PC-3 (cell line): ENCODE data around the gene CCDC192. TPM values are rescaled to one million over a fixed set of nuclear protein-coding genes. Genes with fewer than 3 reads are reported as not detected.
A peak's percentile ranks its signal among the peaks of the same experiment; 100 is the strongest.

Experiments
- ATAC-seq: fragments of 200-7000 bp; cut with Tn5 transposase; 2 replicates; pipeline ENCODE4 v1.9.1; 2020; ENCODE audit warnings: mild to moderate bottlenecking, moderate library complexity
- BruUV-seq: library from RNA; stranded (reverse); fragments of 400-500 nt; replicated peaks from 2 replicates; lab custom pipeline; 2021; lab: Mats Ljungman, UMichigan
- CTCF ChIA-PET: fragments of 300-600 bp; sonication (Branson Sonifier 250); formaldehyde crosslinking; loops from one replicate; lab custom pipeline; 2022; ENCODE audit warnings: antibody characterized with exemption; lab: Charles Lee
- POLR2A ChIA-PET: fragments of 300-600 bp; sonication (Branson Sonifier 250); formaldehyde crosslinking; loops from one replicate; lab custom pipeline; 2022; ENCODE audit warnings: antibody characterized with exemption; ENCODE audit not compliant: unreplicated experiment; lab: Charles Lee
- DNase-seq: peaks from one replicate; pipeline ENCODE4 v3.0.0-alpha.2; 2015
- H2AFZ ChIP-seq: fragments of 300-600 bp; sonication (generic); 2 replicates; pipeline ENCODE4 v1.6.0; 2016; ENCODE audit warnings: antibody characterized with exemption, low read length
- H3F3A ChIP-seq: fragments of 300-600 bp; sonication (generic); one replicate; pipeline ENCODE4 v1.6.0; 2017; ENCODE audit warnings: antibody characterized with exemption, low read length, control low read depth, mild to moderate bottlenecking; ENCODE audit not compliant: unreplicated experiment
- H3K27ac ChIP-seq: fragments of 300-600 bp; sonication (generic); 2 replicates; pipeline ENCODE4 v1.5.1; 2016; ENCODE audit warnings: mild to moderate bottlenecking, low read length
- H3K27me3 ChIP-seq: fragments of 300-600 bp; sonication (generic); 2 replicates; pipeline ENCODE4 v1.6.1; 2016; ENCODE audit warnings: low read length, mixed read lengths
- H3K36me3 ChIP-seq: fragments of 300-600 bp; sonication (generic); 2 replicates; pipeline ENCODE4 v1.6.1; 2016; ENCODE audit warnings: low read depth, mixed run types, low read length, mixed read lengths
- H3K4me1 ChIP-seq: fragments of 300-600 bp; sonication (generic); 2 replicates; pipeline ENCODE4 v1.5.1; 2016; ENCODE audit warnings: low read length; ENCODE audit not compliant: insufficient read depth
- H3K4me2 ChIP-seq: fragments of 300-600 bp; sonication (generic); 2 replicates; pipeline ENCODE4 v1.6.0; 2016; ENCODE audit warnings: low read length
- H3K4me3 ChIP-seq: fragments of 300-600 bp; sonication (generic); 2 replicates; pipeline ENCODE4 v1.5.1; 2016; ENCODE audit warnings: mild to moderate bottlenecking, low read length, mixed read lengths
- H3K79me2 ChIP-seq: fragments of 300-600 bp; sonication (generic); 2 replicates; pipeline ENCODE4 v1.6.1; 2017; ENCODE audit warnings: low read length, mixed read lengths
- H3K9ac ChIP-seq: fragments of 300-600 bp; sonication (generic); 2 replicates; pipeline ENCODE4 v1.6.0; 2016; ENCODE audit warnings: mild to moderate bottlenecking, low read length
- H3K9me2 ChIP-seq: fragments of 300-600 bp; sonication (generic); replicated peaks from 2 replicates; pipeline ENCODE4 v1.6.1; 2016; ENCODE audit warnings: mixed run types, low read length, mixed read lengths
- H3K9me3 ChIP-seq: fragments of 300-600 bp; sonication (generic); 2 replicates; pipeline ENCODE4 v1.6.1; 2016; ENCODE audit warnings: low read length, mixed read lengths
- H4K20me1 ChIP-seq: fragments of 300-600 bp; sonication (generic); 2 replicates; pipeline ENCODE4 v1.6.1; 2016; ENCODE audit warnings: low read length, mixed read lengths
- EZH2 ChIP-seq: fragments of 300-600 bp; sonication (generic); IDR thresholded peaks from one replicate; pipeline ENCODE4 v1.6.1; 2017; ENCODE audit warnings: antibody characterized with exemption, mild to moderate bottlenecking, low read length; ENCODE audit not compliant: unreplicated experiment
- EZH2phosphoT487 ChIP-seq: fragments of 300-600 bp; sonication (generic); IDR thresholded peaks from 2 replicates; pipeline ENCODE4 v1.6.1; 2018; ENCODE audit warnings: mild to moderate bottlenecking, antibody characterized with exemption, low read length, borderline replicate concordance
- intact Hi-C: fragments of 100-400 bp; cut with micrococcal nuclease; formaldehyde crosslinking; loops from 2 replicates; pipeline ENCODE4 v1.9.0; 2023
- total RNA-seq: library from RNA; depleted of rRNA; stranded (reverse); fragments of >200 nt; gene quantifications from 2 replicates; pipeline ENCODE4 v1.2.3, GENCODE V29; 2014
- TF ChIP-seq, protein P1 (sequence below): fragments of 300-600 bp; sonication (generic); conservative IDR thresholded peaks from 2 replicates; pipeline ENCODE4 v1.5.1; 2017; ENCODE audit warnings: antibody characterized with exemption, low read depth, mild to moderate bottlenecking, low read length

CCDC192 gene
- total RNA-seq, 1 experiment from 2014 or later: not detected

DNA sequence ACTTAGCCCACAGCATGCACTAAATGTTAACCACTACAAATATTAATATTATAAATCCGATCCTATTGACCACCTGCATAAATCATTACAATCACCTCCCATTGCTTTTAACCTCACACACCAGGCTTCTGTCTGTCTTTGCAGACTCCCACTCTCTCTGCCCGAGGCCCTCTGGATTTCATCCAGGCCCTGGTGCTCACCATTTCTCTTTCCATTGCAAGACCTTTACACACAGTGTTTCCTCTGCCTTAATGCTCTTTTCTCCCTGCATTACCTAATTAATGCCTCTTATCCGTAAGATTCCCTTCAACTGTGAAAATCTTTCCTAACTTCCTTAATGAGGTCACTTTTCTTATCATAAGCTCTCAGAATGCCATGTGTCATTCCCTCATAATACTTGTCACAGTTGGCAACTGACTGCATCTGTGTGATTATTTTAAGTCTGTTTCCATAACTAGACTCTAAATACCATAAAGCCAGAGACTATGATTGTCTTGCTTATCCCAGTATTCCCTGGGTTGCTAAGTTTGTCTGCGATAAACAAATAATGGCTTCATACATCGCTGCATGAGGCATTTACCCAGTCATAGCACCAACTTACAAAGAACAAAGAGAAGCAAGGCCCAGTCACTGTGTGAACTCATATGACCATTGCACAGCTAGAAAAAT lies 155.1 kb downstream of the CCDC192 start:
- no peak overlapping the region for H3K27ac ChIP-seq
- H3K4me2 ChIP-seq: no peak overlapping the region
- no peaks in the 10 kb centered on the region for H3K27me3 ChIP-seq
- H3K9ac ChIP-seq: no peak overlapping the region
- ChIA-PET POLR2A (no interaction called here), CTCF (no interaction called here)
- H3K4me1 ChIP-seq: peaks cover 19% of the 10 kb centered on the region
- H3K9me2 ChIP-seq: no peaks in the 10 kb centered on the region
- no peak for ATAC-seq
- H3K36me3 ChIP-seq: no peaks in the 10 kb centered on the region
- H3K9me3 ChIP-seq: no peaks in the 10 kb centered on the region
- no TSS peak for BruUV-seq
- H2AFZ ChIP-seq: no peak overlapping the region
- DNase-seq: no peak
- intact Hi-C loops: no loop called here
- TF ChIP-seq, protein P1, sequence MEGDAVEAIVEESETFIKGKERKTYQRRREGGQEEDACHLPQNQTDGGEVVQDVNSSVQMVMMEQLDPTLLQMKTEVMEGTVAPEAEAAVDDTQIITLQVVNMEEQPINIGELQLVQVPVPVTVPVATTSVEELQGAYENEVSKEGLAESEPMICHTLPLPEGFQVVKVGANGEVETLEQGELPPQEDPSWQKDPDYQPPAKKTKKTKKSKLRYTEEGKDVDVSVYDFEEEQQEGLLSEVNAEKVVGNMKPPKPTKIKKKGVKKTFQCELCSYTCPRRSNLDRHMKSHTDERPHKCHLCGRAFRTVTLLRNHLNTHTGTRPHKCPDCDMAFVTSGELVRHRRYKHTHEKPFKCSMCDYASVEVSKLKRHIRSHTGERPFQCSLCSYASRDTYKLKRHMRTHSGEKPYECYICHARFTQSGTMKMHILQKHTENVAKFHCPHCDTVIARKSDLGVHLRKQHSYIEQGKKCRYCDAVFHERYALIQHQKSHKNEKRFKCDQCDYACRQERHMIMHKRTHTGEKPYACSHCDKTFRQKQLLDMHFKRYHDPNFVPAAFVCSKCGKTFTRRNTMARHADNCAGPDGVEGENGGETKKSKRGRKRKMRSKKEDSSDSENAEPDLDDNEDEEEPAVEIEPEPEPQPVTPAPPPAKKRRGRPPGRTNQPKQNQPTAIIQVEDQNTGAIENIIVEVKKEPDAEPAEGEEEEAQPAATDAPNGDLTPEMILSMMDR: no peak
- H3K79me2 ChIP-seq: no peaks in the 10 kb centered on the region
- no peak overlapping the region for H3K4me3 ChIP-seq
- H3F3A ChIP-seq: no peaks in the 10 kb centered on the region
- H4K20me1 ChIP-seq: no peaks in the 10 kb centered on the region

DNA sequence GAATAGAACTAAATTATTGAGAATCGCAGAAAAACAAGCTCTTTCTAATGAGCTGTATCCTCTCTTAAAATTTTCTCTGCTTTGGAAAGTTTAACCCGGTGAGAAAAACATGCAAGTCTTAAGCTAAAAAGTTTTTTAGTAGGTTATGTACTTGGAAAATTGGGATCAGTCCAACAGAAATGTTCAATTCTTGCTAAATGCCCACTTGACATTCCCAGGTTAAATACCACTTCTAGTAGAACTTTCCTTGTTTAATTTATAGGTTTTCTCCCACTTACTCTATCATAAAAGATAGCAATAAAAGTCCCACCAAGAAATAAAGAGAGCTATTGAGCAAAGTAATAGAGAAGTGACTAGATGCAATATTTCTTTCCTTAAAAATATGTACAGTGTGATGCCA lies 157.1 kb downstream of the CCDC192 start:
- Histone ChIP-seq H2AFZ (no peak overlapping the region), H4K20me1 (no peaks in the 10 kb centered on the region), H3K27ac (no peak overlapping the region), H3K4me1 (peaks cover 18% of the 10 kb centered on the region), H3K9me2 (no peaks in the 10 kb centered on the region), H3K9me3 (no peaks in the 10 kb centered on the region), H3K27me3 (no peaks in the 10 kb centered on the region), H3K36me3 (no peaks in the 10 kb centered on the region), H3F3A (no peaks in the 10 kb centered on the region), H3K9ac (no peak overlapping the region), H3K4me2 (no peak overlapping the region), H3K4me3 (no peak overlapping the region), H3K79me2 (no peaks in the 10 kb centered on the region)
- ChIA-PET CTCF (no interaction called here), POLR2A (no interaction called here)
- no peak for TF ChIP-seq EZH2phosphoT487
- TF ChIP-seq EZH2: no peak
- TF ChIP-seq, protein P1: no peak
- intact Hi-C loops: no loop called here
- BruUV-seq: no TSS peak
- no peak for ATAC-seq
- no peak for DNase-seq

DNA sequence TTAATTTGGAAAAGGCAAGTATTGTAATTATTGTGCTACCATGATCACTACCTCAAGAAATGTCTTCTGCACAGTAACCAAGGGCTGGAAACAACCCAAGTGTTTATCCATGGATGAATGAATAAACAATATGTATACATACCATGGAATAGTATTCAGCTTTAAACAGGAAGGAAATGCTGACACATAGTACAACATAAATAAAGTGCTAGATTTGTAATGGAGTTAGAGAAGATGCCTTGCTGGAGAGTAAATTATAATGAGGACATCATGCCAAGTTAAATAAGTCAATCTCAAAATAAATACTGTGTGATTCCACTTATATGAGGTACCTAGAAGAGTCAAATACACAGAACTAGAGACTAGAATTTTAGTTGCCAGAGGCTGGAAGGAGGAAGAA lies 160.0 kb downstream of the CCDC192 start:
- intact Hi-C loops: loop anchor here (1.0 to 2.0 kb wide), 3 partner anchors 9 to 50 kb away; no protein-coding TSS in a partner anchor
- ATAC-seq: peak; percentile 48
- POLR2A ChIA-PET: no interaction called here
- CTCF ChIA-PET: interaction anchor here (0.6 kb wide), 3 partner anchors 13 to 307 kb away, joined by 3 to 5 read pairs (median 3); no protein-coding TSS in a partner anchor
- Histone ChIP-seq H2AFZ (no peak overlapping the region), H3K4me3 (no peak overlapping the region), H3K9me3 (no peaks in the 10 kb centered on the region), H3K27ac (peak overlapping the region; percentile 68), H3K9ac (no peak overlapping the region), H3F3A (no peaks in the 10 kb centered on the region), H3K27me3 (no peaks in the 10 kb centered on the region), H3K4me1 (peaks cover 18% of the 10 kb centered on the region), H3K79me2 (no peaks in the 10 kb centered on the region), H3K9me2 (no peaks in the 10 kb centered on the region), H4K20me1 (no peaks in the 10 kb centered on the region), H3K4me2 (peak overlapping the region; percentile 38), H3K36me3 (no peaks in the 10 kb centered on the region)
- TF ChIP-seq, protein P1: no peak
- TF ChIP-seq EZH2 (no peak), EZH2phosphoT487 (no peak)
- peak; percentile 66 for DNase-seq
- BruUV-seq: no TSS peak
